Neural progenitor cell (in vitro differentiated cells): Measurements from ENCODE around the gene IFT122. TPM values are rescaled to one million over a fixed set of nuclear protein-coding genes. Genes with fewer than 3 reads are reported as not detected.
"Not testable (repeated sequence)": the region's sequence is repeated elsewhere in the genome, so short reads cannot be mapped to it uniquely, and the experiment has no call there.

Experiments used
- DNase-seq: peaks from one replicate; pipeline ENCODE4 v3.0.0-alpha.2; 2016; ENCODE audit warnings: low spot score
- H2AFZ ChIP-seq: fragments of 200-600 bp; sonication (generic); replicated peaks from 2 replicates; pipeline ENCODE4 v1.6.1; 2016; ENCODE audit warnings: antibody characterized with exemption
- H3F3A ChIP-seq: fragments of 200-600 bp; sonication (generic); 2 replicates; pipeline ENCODE4 v1.6.1; 2016; ENCODE audit warnings: antibody characterized with exemption, low read depth
- H3K27ac ChIP-seq: fragments of 200-600 bp; sonication (generic); 2 replicates; pipeline ENCODE4 v1.5.1; 2016; ENCODE audit warnings: mild to moderate bottlenecking
- H3K27me3 ChIP-seq: fragments of 200-600 bp; sonication (generic); 2 replicates; pipeline ENCODE4 v1.6.1; 2016; ENCODE audit warnings: mild to moderate bottlenecking, moderate library complexity
- H3K36me3 ChIP-seq: fragments of 200-600 bp; sonication (generic); 2 replicates; pipeline ENCODE4 v1.5.1; 2016
- H3K4me1 ChIP-seq: fragments of 200-600 bp; sonication (generic); 2 replicates; pipeline ENCODE4 v1.6.1; 2016; ENCODE audit warnings: mixed run types
- H3K4me2 ChIP-seq: fragments of 200-600 bp; sonication (generic); 2 replicates; pipeline ENCODE4 v1.6.1; 2016
- H3K4me3 ChIP-seq: fragments of 200-600 bp; sonication (generic); 2 replicates; pipeline ENCODE4 v1.5.1; 2016
- H3K79me2 ChIP-seq: fragments of 200-600 bp; sonication (generic); 2 replicates; pipeline ENCODE4 v1.6.1; 2016; ENCODE audit warnings: low read depth
- H3K9ac ChIP-seq: fragments of 200-600 bp; sonication (generic); 2 replicates; pipeline ENCODE4 v1.6.1; 2016
- H3K9me3 ChIP-seq: fragments of 200-600 bp; sonication (generic); 2 replicates; pipeline ENCODE4 v1.5.1; 2016; ENCODE audit warnings: low read depth
- H4K20me1 ChIP-seq: fragments of 200-600 bp; sonication (generic); 2 replicates; pipeline ENCODE4 v1.6.1; 2016; ENCODE audit warnings: low read depth
- H3K27ac Mint-ChIP-seq: 3 replicates; pipeline ENCODE4 v1.8.0; 2021; ENCODE audit warnings: mixed read lengths
- H3K27me3 Mint-ChIP-seq: 2 replicates; pipeline ENCODE4 v1.8.0; 2022; ENCODE audit warnings: low read depth, mild to moderate bottlenecking, inconsistent platforms, moderate library complexity, mixed read lengths; ENCODE audit not compliant: insufficient read depth
- H3K36me3 Mint-ChIP-seq: 3 replicates; pipeline ENCODE4 v1.8.0; 2021; ENCODE audit warnings: mixed read lengths
- H3K4me1 Mint-ChIP-seq: 3 replicates; pipeline ENCODE4 v1.8.0; 2021; ENCODE audit warnings: mixed read lengths
- H3K4me3 Mint-ChIP-seq: 3 replicates; pipeline ENCODE4 v1.8.0; 2021; ENCODE audit warnings: mild to moderate bottlenecking, moderate library complexity, mixed read lengths
- H3K9me3 Mint-ChIP-seq: 3 replicates; pipeline ENCODE4 v1.8.0; 2020; ENCODE audit warnings: mixed read lengths
- EZH2 ChIP-seq: fragments of 200-600 bp; sonication (generic); IDR thresholded peaks from 2 replicates; pipeline ENCODE4 v1.6.1; 2017; ENCODE audit warnings: antibody characterized with exemption, mild to moderate bottlenecking, moderate library complexity
- EZH2phosphoT487 ChIP-seq: fragments of 200-600 bp; sonication (generic); IDR thresholded peaks from 2 replicates; pipeline ENCODE4 v1.6.1; 2017; ENCODE audit warnings: antibody characterized with exemption
- total RNA-seq: library from RNA; depleted of rRNA; stranded (reverse); fragments of >200 nt; gene quantifications from 2 replicates; pipeline ENCODE4 v1.2.3, GENCODE V29; 2015; ENCODE audit warnings: low replicate concordance
- TF ChIP-seq, protein P1 (sequence below): fragments of 200-600 bp; sonication (generic); IDR thresholded peaks from 2 replicates; pipeline ENCODE4 v1.5.1; 2017; ENCODE audit warnings: antibody characterized with exemption, mild to moderate bottlenecking

Gene IFT122
- total RNA-seq, 1 donor from 2014 or later: 48.0 TPM

DNA sequence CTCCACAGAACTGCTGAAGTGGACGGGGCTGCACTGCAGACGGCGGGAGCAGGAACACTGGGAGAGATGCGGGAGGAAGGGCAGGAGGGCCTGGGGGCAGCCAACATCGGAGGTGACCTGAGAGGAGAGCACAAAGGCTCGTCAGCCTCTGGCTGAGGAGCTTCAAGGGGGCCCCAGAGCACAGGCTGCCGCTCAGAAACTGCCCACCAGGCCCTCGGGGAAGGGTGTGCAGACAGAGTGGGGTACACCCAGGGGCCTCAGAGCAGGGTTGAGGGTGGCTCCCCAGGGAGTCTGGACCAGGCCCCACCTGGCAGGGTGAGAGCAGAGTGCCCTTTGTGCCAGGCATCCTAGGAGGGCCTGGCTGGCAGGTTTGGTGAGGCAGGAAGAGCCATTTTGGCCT, 73.7 kb downstream of the IFT122 start:
- Mint-ChIP-seq H3K4me3 (no peak overlapping the region), H3K4me1 (peaks cover 8% of the 10 kb centered on the region), H3K9me3 (no peaks in the 10 kb centered on the region), H3K36me3 (peaks cover 27% of the 10 kb centered on the region), H3K27ac (no peak overlapping the region), H3K27me3 (peaks cover 2% of the 10 kb centered on the region)
- Histone ChIP-seq H3K4me1 (no peaks in the 10 kb centered on the region), H3K27ac (no peak overlapping the region), H3K9ac (no peak overlapping the region), H3F3A (no peaks in the 10 kb centered on the region), H3K4me2 (no peak overlapping the region), H3K9me3 (no peaks in the 10 kb centered on the region), H3K27me3 (no peaks in the 10 kb centered on the region), H4K20me1 (no peaks in the 10 kb centered on the region), H3K36me3 (no peaks in the 10 kb centered on the region), H2AFZ (no peak overlapping the region), H3K79me2 (no peaks in the 10 kb centered on the region), H3K4me3 (no peak overlapping the region)
- TF ChIP-seq EZH2phosphoT487: no peak
- no peak for DNase-seq

DNA sequence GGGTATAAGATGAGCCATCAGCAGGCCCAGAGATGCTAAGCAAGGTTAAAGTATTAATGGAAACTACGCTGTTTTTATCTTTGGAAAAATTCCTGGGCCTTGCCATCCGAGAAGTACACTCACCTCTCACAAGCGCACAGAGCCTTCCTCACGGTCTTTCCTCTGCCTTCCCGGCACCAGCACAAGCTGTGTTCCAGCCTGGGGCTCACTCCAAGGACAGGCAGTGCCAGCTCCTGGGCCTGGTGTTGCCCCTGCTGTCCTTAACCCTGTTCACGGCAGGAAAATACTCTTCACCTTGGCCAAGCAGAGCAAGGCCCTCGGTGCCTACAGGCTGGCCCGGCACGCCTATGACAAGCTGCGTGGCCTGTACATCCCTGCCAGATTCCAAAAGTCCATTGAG, 74.1 kb downstream of the IFT122 start:
- no peaks in the 10 kb centered on the region for H3K9me3 ChIP-seq
- DNase-seq: no peak
- Mint-ChIP-seq H3K4me3 (no peak overlapping the region), H3K27ac (peak overlapping the region; percentile 66), H3K9me3 (no peaks in the 10 kb centered on the region), H3K36me3 (peaks cover 27% of the 10 kb centered on the region), H3K4me1 (peaks cover 8% of the 10 kb centered on the region), H3K27me3 (peaks cover 2% of the 10 kb centered on the region)
- H3K79me2 ChIP-seq: no peaks in the 10 kb centered on the region
- H2AFZ ChIP-seq: no peak overlapping the region
- no peak overlapping the region for H3K27ac ChIP-seq
- H4K20me1 ChIP-seq: no peaks in the 10 kb centered on the region
- H3F3A ChIP-seq: no peaks in the 10 kb centered on the region
- no peak overlapping the region for H3K9ac ChIP-seq
- no peaks in the 10 kb centered on the region for H3K36me3 ChIP-seq
- H3K4me3 ChIP-seq: no peak overlapping the region
- H3K4me1 ChIP-seq: no peaks in the 10 kb centered on the region
- H3K27me3 ChIP-seq: no peaks in the 10 kb centered on the region
- H3K4me2 ChIP-seq: no peak overlapping the region
- TF ChIP-seq EZH2phosphoT487: no peak
- TF ChIP-seq EZH2: no peak
- TF ChIP-seq, protein P1, sequence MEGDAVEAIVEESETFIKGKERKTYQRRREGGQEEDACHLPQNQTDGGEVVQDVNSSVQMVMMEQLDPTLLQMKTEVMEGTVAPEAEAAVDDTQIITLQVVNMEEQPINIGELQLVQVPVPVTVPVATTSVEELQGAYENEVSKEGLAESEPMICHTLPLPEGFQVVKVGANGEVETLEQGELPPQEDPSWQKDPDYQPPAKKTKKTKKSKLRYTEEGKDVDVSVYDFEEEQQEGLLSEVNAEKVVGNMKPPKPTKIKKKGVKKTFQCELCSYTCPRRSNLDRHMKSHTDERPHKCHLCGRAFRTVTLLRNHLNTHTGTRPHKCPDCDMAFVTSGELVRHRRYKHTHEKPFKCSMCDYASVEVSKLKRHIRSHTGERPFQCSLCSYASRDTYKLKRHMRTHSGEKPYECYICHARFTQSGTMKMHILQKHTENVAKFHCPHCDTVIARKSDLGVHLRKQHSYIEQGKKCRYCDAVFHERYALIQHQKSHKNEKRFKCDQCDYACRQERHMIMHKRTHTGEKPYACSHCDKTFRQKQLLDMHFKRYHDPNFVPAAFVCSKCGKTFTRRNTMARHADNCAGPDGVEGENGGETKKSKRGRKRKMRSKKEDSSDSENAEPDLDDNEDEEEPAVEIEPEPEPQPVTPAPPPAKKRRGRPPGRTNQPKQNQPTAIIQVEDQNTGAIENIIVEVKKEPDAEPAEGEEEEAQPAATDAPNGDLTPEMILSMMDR: no peak

DNA sequence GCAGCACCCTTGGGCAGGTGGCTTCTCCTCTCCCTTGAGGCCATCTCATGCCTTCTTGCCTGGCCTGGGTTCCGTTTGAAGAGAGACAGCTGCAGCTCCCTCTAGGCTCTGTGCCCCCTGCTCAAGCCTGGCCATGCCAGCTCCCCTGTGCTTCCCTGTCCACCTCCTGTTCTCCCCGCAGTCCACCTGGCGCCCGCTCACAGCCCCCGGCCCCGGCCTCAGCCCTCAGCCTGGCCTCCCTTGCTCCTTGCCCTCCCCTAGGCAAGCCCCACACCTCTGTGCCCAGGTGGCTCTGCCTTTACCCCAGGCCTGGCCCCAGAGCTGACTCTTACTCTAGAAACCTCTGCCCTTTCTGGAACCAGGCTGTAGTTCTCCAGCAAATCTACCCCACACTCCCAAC, 74.5 kb downstream of the IFT122 start:
- Mint-ChIP-seq H3K27ac (peak overlapping the region; percentile 66), H3K36me3 (peaks cover 25% of the 10 kb centered on the region)

DNA sequence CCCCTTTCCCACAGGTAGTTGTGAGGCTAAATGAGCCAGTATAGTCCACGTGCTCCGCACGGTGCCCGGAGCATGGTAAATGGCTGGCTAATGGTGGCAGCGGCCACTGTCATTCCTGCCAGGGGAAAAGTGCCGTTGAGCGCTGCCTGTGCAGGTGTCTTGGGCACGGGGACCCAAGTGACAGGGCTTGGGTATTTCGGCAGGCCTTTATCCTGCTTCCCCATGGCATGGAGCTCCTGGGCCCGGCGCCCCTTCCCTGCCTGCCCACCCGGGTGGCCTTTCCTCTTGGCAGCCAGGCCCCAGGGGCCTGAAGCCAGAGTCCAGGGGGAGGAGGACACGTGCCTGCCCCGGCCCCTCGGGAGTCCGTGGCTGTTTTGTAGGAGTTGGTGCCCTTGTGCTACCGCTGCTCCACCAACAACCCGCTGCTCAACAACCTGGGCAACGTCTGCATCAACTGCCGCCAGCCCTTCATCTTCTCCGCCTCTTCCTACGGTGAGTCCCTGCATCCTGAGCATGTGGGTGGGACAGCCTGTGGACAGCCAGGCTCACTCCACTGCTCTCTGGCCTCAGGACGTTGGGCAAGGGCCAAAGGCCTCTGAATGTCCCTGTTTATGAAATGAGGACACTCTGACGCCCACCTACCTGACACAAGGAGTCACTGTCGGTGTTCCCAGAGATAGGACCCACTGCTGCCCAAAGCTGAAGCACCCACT, 75.2 kb downstream of the IFT122 start:
- not testable (repeated sequence) for H3K4me3 ChIP-seq, H3K79me2 ChIP-seq, H3K4me2 ChIP-seq, H3K9ac ChIP-seq, H3K4me3 Mint-ChIP-seq, H3F3A ChIP-seq, H3K36me3 ChIP-seq, H3K27me3 Mint-ChIP-seq, H2AFZ ChIP-seq, H3K9me3 ChIP-seq, H4K20me1 ChIP-seq, H3K27ac Mint-ChIP-seq, H3K27ac ChIP-seq, H3K4me1 ChIP-seq, H3K27me3 ChIP-seq, H3K4me1 Mint-ChIP-seq, DNase-seq, H3K9me3 Mint-ChIP-seq
- H3K36me3 Mint-ChIP-seq: peaks cover 25% of the 10 kb centered on the region

More for the DNA sequence above, 74.5 kb downstream of the IFT122 start:
- H3K36me3 ChIP-seq: no peaks in the 10 kb centered on the region
- no peak overlapping the region for H3K9ac ChIP-seq
- DNase-seq: no peak
- no peaks in the 10 kb centered on the region for H3F3A ChIP-seq
- no peak overlapping the region for H2AFZ ChIP-seq
- no peak overlapping the region for H3K27ac ChIP-seq
- H3K4me2 ChIP-seq: no peak overlapping the region
- Mint-ChIP-seq H3K27me3 (peaks cover 2% of the 10 kb centered on the region), H3K9me3 (no peaks in the 10 kb centered on the region), H3K4me3 (no peak overlapping the region), H3K4me1 (peaks cover 8% of the 10 kb centered on the region)
- H4K20me1 ChIP-seq: no peaks in the 10 kb centered on the region
- TF ChIP-seq, protein P1: no peak
- TF ChIP-seq EZH2 (no peak), EZH2phosphoT487 (no peak)
- H3K4me3 ChIP-seq: no peak overlapping the region
- H3K79me2 ChIP-seq: no peaks in the 10 kb centered on the region
- H3K4me1 ChIP-seq: no peaks in the 10 kb centered on the region
- H3K27me3 ChIP-seq: no peaks in the 10 kb centered on the region
- H3K9me3 ChIP-seq: no peaks in the 10 kb centered on the region

DNA sequence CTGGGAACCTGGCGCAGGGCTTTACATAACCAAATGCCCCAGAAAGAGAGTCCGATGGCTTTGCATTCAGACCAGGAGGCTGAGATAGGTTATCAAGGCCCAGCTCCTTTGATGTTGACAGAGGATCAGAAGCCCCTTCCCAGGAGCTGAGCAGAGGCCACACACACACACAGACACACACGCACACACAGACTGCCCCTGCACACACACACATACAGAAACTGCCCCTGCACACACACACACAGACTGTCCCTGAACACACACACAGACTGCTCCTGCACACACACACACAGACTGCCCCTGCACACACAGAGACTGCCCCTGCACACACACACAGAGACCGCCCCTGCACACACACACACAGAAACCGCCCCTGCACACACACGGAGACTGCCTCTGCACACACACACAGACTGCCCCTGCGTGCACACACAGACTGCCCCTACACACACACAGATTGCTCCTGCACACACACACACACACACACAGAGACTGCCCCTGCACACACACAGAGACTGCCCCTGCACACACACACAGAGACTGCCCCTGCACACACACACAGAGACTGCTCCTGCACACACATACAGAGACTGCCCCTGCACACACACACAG, 75.9 kb downstream of the IFT122 start:
- not testable (repeated sequence) for H3K9me3 Mint-ChIP-seq, H3K9me3 ChIP-seq, H3K4me1 Mint-ChIP-seq, H3K4me3 ChIP-seq, H4K20me1 ChIP-seq, H2AFZ ChIP-seq, H3K4me1 ChIP-seq, H3K27me3 Mint-ChIP-seq, H3K4me2 ChIP-seq, H3K27me3 ChIP-seq, H3K27ac ChIP-seq, H3K36me3 ChIP-seq, H3K4me3 Mint-ChIP-seq, DNase-seq, H3K9ac ChIP-seq, H3F3A ChIP-seq, H3K79me2 ChIP-seq
- Mint-ChIP-seq H3K36me3 (peaks cover 25% of the 10 kb centered on the region), H3K27ac (peak overlapping the region; percentile 50)
